HepG2 (cell line): Measurements from ENCODE around the gene TMBIM1. TPM values are rescaled to one million over a fixed set of nuclear protein-coding genes. Genes with fewer than 3 reads are reported as not detected.
A peak's percentile ranks its signal among the peaks of the same experiment; 100 is the strongest.

Experiments
- ARHGAP35 ChIP-seq: sonication (generic); formaldehyde crosslinking; IDR thresholded peaks from 2 replicates; pipeline ENCODE4 v1.9.0; 2022; ENCODE audit warnings: mild to moderate bottlenecking, inconsistent platforms, moderate library complexity, missing genetic modification reagents, borderline replicate concordance
- BORCS8-MEF2B ChIP-seq: sonication (generic); formaldehyde crosslinking; IDR thresholded peaks from 2 replicates; pipeline ENCODE4 v1.8.0; 2022; ENCODE audit warnings: mild to moderate bottlenecking, missing genetic modification reagents
- NFIB ChIP-seq: sonication (generic); formaldehyde crosslinking; IDR thresholded peaks from 2 replicates; pipeline ENCODE4 v1.9.0; 2021; ENCODE audit warnings: missing genetic modification reagents, mild to moderate bottlenecking, borderline replicate concordance
- NR2C2 ChIP-seq: sonication (generic); formaldehyde crosslinking; IDR thresholded peaks from 2 replicates; pipeline ENCODE4 v1.4.0; 2020; ENCODE audit warnings: missing genetic modification reagents, mild to moderate bottlenecking, moderate library complexity, borderline replicate concordance
- NR2F6 ChIP-seq, 2 experiments: IDR thresholded peaks; 2 replicates each; pipeline ENCODE4 v1.6.1; 2016; ENCODE audit warnings: antibody characterized with exemption in 1 of 2, mild to moderate bottlenecking in 1 of 2
- RAD21 ChIP-seq: fragments of 450-650 bp; formaldehyde crosslinking; IDR thresholded peaks from 2 replicates; pipeline ENCODE4 v1.5.0; 2020; ENCODE audit warnings: mild to moderate bottlenecking
- SIX4 ChIP-seq: sonication (generic); formaldehyde crosslinking; IDR thresholded peaks from 2 replicates; pipeline ENCODE4 v1.4.0; 2020; ENCODE audit warnings: missing genetic modification reagents
- SMARCE1 ChIP-seq: fragments of 450-650 bp; IDR thresholded peaks from 2 replicates; pipeline ENCODE4 v1.6.1; 2017; ENCODE audit warnings: borderline replicate concordance
- STAT5B ChIP-seq: sonication (generic); formaldehyde crosslinking; IDR thresholded peaks from 2 replicates; pipeline ENCODE4 v1.4.0; 2020; ENCODE audit warnings: missing genetic modification reagents
- THAP8 ChIP-seq: sonication (generic); formaldehyde crosslinking; IDR thresholded peaks from 2 replicates; pipeline ENCODE4 v1.5.1; 2020; ENCODE audit warnings: missing genetic modification reagents, mild to moderate bottlenecking, borderline replicate concordance
- ZBTB42 ChIP-seq: sonication (generic); formaldehyde crosslinking; IDR thresholded peaks from 2 replicates; pipeline ENCODE4 v1.5.0; 2020; ENCODE audit warnings: mild to moderate bottlenecking, missing genetic modification reagents
- ZNF121 ChIP-seq: sonication (generic); formaldehyde crosslinking; IDR thresholded peaks from 2 replicates; pipeline ENCODE4 v1.5.0; 2020; ENCODE audit warnings: mild to moderate bottlenecking, missing genetic modification reagents
- ZNF234 ChIP-seq: sonication (generic); formaldehyde crosslinking; conservative IDR thresholded peaks from 2 replicates; pipeline ENCODE4 v1.5.1; 2020; ENCODE audit warnings: mild to moderate bottlenecking, missing genetic modification reagents
- ZNF333 ChIP-seq: sonication (generic); formaldehyde crosslinking; IDR thresholded peaks from 2 replicates; pipeline ENCODE4 v1.4.0; 2020; ENCODE audit warnings: mild to moderate bottlenecking, missing genetic modification reagents, borderline replicate concordance
- ZNF34 ChIP-seq: sonication (generic); formaldehyde crosslinking; IDR thresholded peaks from 2 replicates; pipeline ENCODE4 v1.4.0; 2020; ENCODE audit warnings: mild to moderate bottlenecking, missing genetic modification reagents, borderline replicate concordance
- ZNF468 ChIP-seq: sonication (generic); formaldehyde crosslinking; IDR thresholded peaks from 2 replicates; pipeline ENCODE4 v1.8.0; 2022; ENCODE audit warnings: mild to moderate bottlenecking, moderate library complexity, missing genetic modification reagents
- ZNF619 ChIP-seq: sonication (generic); formaldehyde crosslinking; IDR thresholded peaks from 2 replicates; pipeline ENCODE4 v1.4.0; 2020; ENCODE audit warnings: mild to moderate bottlenecking, missing genetic modification reagents
- ZNF652 ChIP-seq: IDR thresholded peaks from 2 replicates; pipeline ENCODE4 v1.6.1; 2016; ENCODE audit warnings: low read depth, borderline replicate concordance
- ZNF660 ChIP-seq: sonication (generic); formaldehyde crosslinking; IDR thresholded peaks from 2 replicates; pipeline ENCODE4 v1.5.1; 2020; ENCODE audit warnings: mild to moderate bottlenecking, low read depth, missing genetic modification reagents, borderline replicate concordance
- ZNF678 ChIP-seq: sonication (generic); formaldehyde crosslinking; IDR thresholded peaks from 2 replicates; pipeline ENCODE4 v1.4.0; 2020; ENCODE audit warnings: mild to moderate bottlenecking, missing genetic modification reagents
- ZNF766 ChIP-seq: sonication (generic); formaldehyde crosslinking; IDR thresholded peaks from 2 replicates; pipeline ENCODE4 v1.5.0; 2020; ENCODE audit warnings: missing genetic modification reagents, borderline replicate concordance
- polyA plus RNA-seq, 8 experiments: library from polyadenylated mRNA; depleted of rRNA in 3 of 8; stranded (reverse) in 7 of 8; unstranded in 1 of 8; fragments of >200 nt; fragmentation: Illumina TruSeq in 4 of 8; extraction: Trizol in 4 of 8; gene quantifications; 2 replicates each; pipeline versions ENCODE4 v1.2.1 to v1.2.3, GENCODE V29; 2011 to 2016; ENCODE audit warnings: low read depth in 4 of 8, missing spikeins in 1 of 8, mixed read lengths in 1 of 8; ENCODE audit not compliant: insufficient read depth in 1 of 8
- total RNA-seq, 5 experiments: library from RNA; depleted of rRNA; stranded (reverse); fragments of >200 nt; fragmentation: Illumina TruSeq; extraction: Trizol; gene quantifications; 2 replicates each; pipeline ENCODE4 v1.2.3, GENCODE V29; 2016; ENCODE audit warnings: low read depth in 1 of 5
- TF ChIP-seq, protein P1 (sequence below): sonication (generic); formaldehyde crosslinking; IDR thresholded peaks from 2 replicates; pipeline ENCODE4 v1.4.0; 2020; ENCODE audit warnings: missing genetic modification reagents, borderline replicate concordance
- TF ChIP-seq, protein P2 (sequence below): sonication (generic); formaldehyde crosslinking; IDR thresholded peaks from 2 replicates; pipeline ENCODE4 v1.4.0; 2020; ENCODE audit warnings: mild to moderate bottlenecking, missing genetic modification reagents
- TF ChIP-seq, protein P3 (sequence below): sonication (generic); formaldehyde crosslinking; IDR thresholded peaks from 2 replicates; pipeline ENCODE4 v1.4.0; 2020; ENCODE audit warnings: mild to moderate bottlenecking, low read depth, missing genetic modification reagents

Gene TMBIM1
- total and polyA plus RNA-seq, 2 of the 13 experiments (the other 11 are each of a cell fraction or from before 2014, with no cell fraction given) = 127 to 139 TPM

GRCh38 chr2:218292048-218293014 lies at the start of gene TMBIM1 (continued):
- TF ChIP-seq ARHGAP35 = peak; percentile 82
- TF ChIP-seq ZNF121 (CRISPR knock-in tag) = no peak; the same call in 1 of the 2 replicates
- TF ChIP-seq SIX4 (CRISPR knock-in tag) = no peak
- TF ChIP-seq ZNF34 (CRISPR knock-in tag) = no peak
- TF ChIP-seq BORCS8-MEF2B (CRISPR knock-in tag) = peak; percentile 69
- TF ChIP-seq NR2F6 (IDR thresholded peaks at IDR 0.05) = no peak
- TF ChIP-seq NR2F6 (CRISPR knock-in tag; IDR thresholded peaks at IDR 0.05) = no peak
- TF ChIP-seq ZNF468 (CRISPR knock-in tag) = peak; percentile 51; the same call in 1 of the 2 replicates
- TF ChIP-seq ZNF234 (CRISPR knock-in tag) = no peak
- peak; percentile 84 for TF ChIP-seq ZNF766 (CRISPR knock-in tag)
- TF ChIP-seq, protein P1, sequence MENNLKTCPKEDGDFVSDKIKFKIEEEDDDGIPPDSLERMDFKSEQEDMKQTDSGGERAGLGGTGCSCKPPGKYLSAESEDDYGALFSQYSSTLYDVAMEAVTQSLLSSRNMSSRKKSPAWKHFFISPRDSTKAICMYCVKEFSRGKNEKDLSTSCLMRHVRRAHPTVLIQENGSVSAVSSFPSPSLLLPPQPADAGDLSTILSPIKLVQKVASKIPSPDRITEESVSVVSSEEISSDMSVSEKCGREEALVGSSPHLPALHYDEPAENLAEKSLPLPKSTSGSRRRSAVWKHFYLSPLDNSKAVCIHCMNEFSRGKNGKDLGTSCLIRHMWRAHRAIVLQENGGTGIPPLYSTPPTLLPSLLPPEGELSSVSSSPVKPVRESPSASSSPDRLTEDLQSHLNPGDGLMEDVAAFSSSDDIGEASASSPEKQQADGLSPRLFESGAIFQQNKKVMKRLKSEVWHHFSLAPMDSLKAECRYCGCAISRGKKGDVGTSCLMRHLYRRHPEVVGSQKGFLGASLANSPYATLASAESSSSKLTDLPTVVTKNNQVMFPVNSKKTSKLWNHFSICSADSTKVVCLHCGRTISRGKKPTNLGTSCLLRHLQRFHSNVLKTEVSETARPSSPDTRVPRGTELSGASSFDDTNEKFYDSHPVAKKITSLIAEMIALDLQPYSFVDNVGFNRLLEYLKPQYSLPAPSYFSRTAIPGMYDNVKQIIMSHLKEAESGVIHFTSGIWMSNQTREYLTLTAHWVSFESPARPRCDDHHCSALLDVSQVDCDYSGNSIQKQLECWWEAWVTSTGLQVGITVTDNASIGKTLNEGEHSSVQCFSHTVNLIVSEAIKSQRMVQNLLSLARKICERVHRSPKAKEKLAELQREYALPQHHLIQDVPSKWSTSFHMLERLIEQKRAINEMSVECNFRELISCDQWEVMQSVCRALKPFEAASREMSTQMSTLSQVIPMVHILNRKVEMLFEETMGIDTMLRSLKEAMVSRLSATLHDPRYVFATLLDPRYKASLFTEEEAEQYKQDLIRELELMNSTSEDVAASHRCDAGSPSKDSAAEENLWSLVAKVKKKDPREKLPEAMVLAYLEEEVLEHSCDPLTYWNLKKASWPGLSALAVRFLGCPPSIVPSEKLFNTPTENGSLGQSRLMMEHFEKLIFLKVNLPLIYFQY (CRISPR knock-in tag) = peak; percentile 75
- TF ChIP-seq, protein P2, sequence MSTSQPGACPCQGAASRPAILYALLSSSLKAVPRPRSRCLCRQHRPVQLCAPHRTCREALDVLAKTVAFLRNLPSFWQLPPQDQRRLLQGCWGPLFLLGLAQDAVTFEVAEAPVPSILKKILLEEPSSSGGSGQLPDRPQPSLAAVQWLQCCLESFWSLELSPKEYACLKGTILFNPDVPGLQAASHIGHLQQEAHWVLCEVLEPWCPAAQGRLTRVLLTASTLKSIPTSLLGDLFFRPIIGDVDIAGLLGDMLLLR (CRISPR knock-in tag) = peak; percentile 55; the same call in 1 of the 2 replicates
- peak; percentile 74; the same call in 1 of the 2 replicates for TF ChIP-seq ZNF333 (CRISPR knock-in tag)
- no peak for TF ChIP-seq ZNF660 (CRISPR knock-in tag)
- no peak for TF ChIP-seq ZNF652 (CRISPR knock-in tag)
- TF ChIP-seq THAP8 (CRISPR knock-in tag) = no peak
- peak; percentile 90; the same call in 1 of the 2 replicates for TF ChIP-seq ZNF678
- TF ChIP-seq, protein P3, sequence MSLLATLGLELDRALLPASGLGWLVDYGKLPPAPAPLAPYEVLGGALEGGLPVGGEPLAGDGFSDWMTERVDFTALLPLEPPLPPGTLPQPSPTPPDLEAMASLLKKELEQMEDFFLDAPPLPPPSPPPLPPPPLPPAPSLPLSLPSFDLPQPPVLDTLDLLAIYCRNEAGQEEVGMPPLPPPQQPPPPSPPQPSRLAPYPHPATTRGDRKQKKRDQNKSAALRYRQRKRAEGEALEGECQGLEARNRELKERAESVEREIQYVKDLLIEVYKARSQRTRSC = 0 out of 2 replicates have a peak, but pooled peaks have one; percentile 36
- no peak for TF ChIP-seq SMARCE1
- no peak; the same call in 1 of the 2 replicates for TF ChIP-seq ZBTB42 (CRISPR knock-in tag)
- peak; percentile 57; the same call in 1 of the 2 replicates for TF ChIP-seq ZNF619 (CRISPR knock-in tag)
- peak; percentile 96 for TF ChIP-seq RAD21
- TF ChIP-seq NR2C2 (CRISPR knock-in tag) = no peak
- TF ChIP-seq STAT5B = no peak
- no peak for TF ChIP-seq NFIB (CRISPR knock-in tag)
